RPMI7951 (cell line): Measurements from ENCODE around the gene SCAMP4. TPM values are rescaled to one million over a fixed set of nuclear protein-coding genes. Genes with fewer than 3 reads are reported as not detected.
"Not testable (repeated sequence)": the region's sequence is repeated elsewhere in the genome, so short reads cannot be mapped to it uniquely, and the experiment has no call there.

ENCODE experiments used
- DNase-seq: peaks from one replicate; pipeline ENCODE4 v3.0.0-alpha.2; 2012; ENCODE audit warnings: low read depth
- total RNA-seq: library from RNA; depleted of rRNA; stranded (reverse); fragments of >200 nt; shearing (Covaris generic); gene quantifications from 2 replicates; pipeline ENCODE4 v1.2.3, GENCODE V29; 2014

The SCAMP4 gene
- total RNA-seq, 1 experiment from 2014 or later = 55.2 TPM

GRCh38 chr19:1882786-1883692, 22.2 kb upstream of the SCAMP4 start:
- DNase-seq = no peak

- DNase-seq = no peak
These were observed 21.4 kb upstream of the SCAMP4 start for GRCh38 chr19:1883784-1884183.

GRCh38 chr19:1884291-1884718, 20.9 kb upstream of the SCAMP4 start:
- DNase-seq = no peak

- DNase-seq = no peak
These were observed 20.4 kb upstream of the SCAMP4 start for GRCh38 chr19:1884719-1885334.

- peak; percentile 91 for DNase-seq
These were observed 19.6 kb upstream of the SCAMP4 start, which contains the start of gene ABHD17A for GRCh38 chr19:1885398-1886119. ABHD17A (minus strand) TSS chr19:1885496; CDS start chr19:1881566, 3,930 bp downstream.

GRCh38 chr19:1886360-1886759, 18.8 kb upstream of the SCAMP4 start:
- DNase-seq = not testable (repeated sequence)

GRCh38 chr19:1888385-1888784, 16.8 kb upstream of the SCAMP4 start:
- DNase-seq = no peak

GRCh38 chr19:1889907-1890306, 15.3 kb upstream of the SCAMP4 start:
- DNase-seq = no peak

GRCh38 chr19:1893791-1894190, 11.4 kb upstream of the SCAMP4 start:
- DNase-seq = no peak

GRCh38 chr19:1896508-1896907, 8.7 kb upstream of the SCAMP4 start:
- no peak for DNase-seq

GRCh38 chr19:1901940-1902404, 3.2 kb upstream of the SCAMP4 start:
- no peak for DNase-seq

- DNase-seq = no peak
These were observed 2.3 kb upstream of the SCAMP4 start for GRCh38 chr19:1902923-1903322.

GRCh38 chr19:1904860-1905109, 414 bp upstream of the SCAMP4 start:
- DNase-seq = no peak

- DNase-seq = no peak
These were observed 720 bp downstream of the SCAMP4 start for GRCh38 chr19:1905863-1906375.

- no peak for DNase-seq
These were observed 1.9 kb downstream of the SCAMP4 start for GRCh38 chr19:1906985-1907562.

GRCh38 chr19:1907563-1908363, 2.6 kb downstream of the SCAMP4 start:
- peak; percentile 47 for DNase-seq

- no peak for DNase-seq
These were observed 3.1 kb downstream of the SCAMP4 start for GRCh38 chr19:1908364-1908678.

GRCh38 chr19:1909761-1910080, 4.5 kb downstream of the SCAMP4 start:
- no peak for DNase-seq

- no peak for DNase-seq
These were observed 5.0 kb downstream of the SCAMP4 start for GRCh38 chr19:1910177-1910576.

GRCh38 chr19:1911098-1911497, 5.9 kb downstream of the SCAMP4 start:
- DNase-seq = no peak

- DNase-seq = no peak
These were observed 6.8 kb downstream of the SCAMP4 start for GRCh38 chr19:1911995-1912394.
